ENCODE measurements around the gene CASZ1.

The CASZ1 gene

GRCh38 chr1:10635085-10635896, 161.2 kb downstream of the CASZ1 start:
- DNase-seq, result no peak

- DNase-seq, result no peak
These were observed 161.9 kb downstream of the CASZ1 start for GRCh38 chr1:10634428-10635084.

- no peak for DNase-seq
These were observed 162.4 kb downstream of the CASZ1 start for GRCh38 chr1:10634075-10634427.

GRCh38 chr1:10633416-10633815, 163.0 kb downstream of the CASZ1 start:
- no peak for DNase-seq

GRCh38 chr1:10632691-10633090, 163.8 kb downstream of the CASZ1 start:
- no peak for DNase-seq

- no peak for DNase-seq
These were observed 164.4 kb downstream of the CASZ1 start for GRCh38 chr1:10631811-10632593.

- DNase-seq, result no peak
These were observed 165.2 kb downstream of the CASZ1 start for GRCh38 chr1:10631121-10631810.

- DNase-seq, result no peak
These were observed 165.8 kb downstream of the CASZ1 start for GRCh38 chr1:10630661-10631120.

GRCh38 chr1:10629816-10630571, 166.5 kb downstream of the CASZ1 start:
- DNase-seq, result no peak

- no peak for DNase-seq
These were observed 167.2 kb downstream of the CASZ1 start for GRCh38 chr1:10629091-10629815.

- DNase-seq, result no peak
These were observed 167.8 kb downstream of the CASZ1 start for GRCh38 chr1:10628685-10629084.

GRCh38 chr1:10626791-10627410, 169.5 kb downstream of the CASZ1 start:
- no peak for DNase-seq

- DNase-seq, result no peak
These were observed 170.2 kb downstream of the CASZ1 start for GRCh38 chr1:10626131-10626731.

GRCh38 chr1:10625554-10625953, 170.9 kb downstream of the CASZ1 start:
- DNase-seq, result no peak

GRCh38 chr1:10625076-10625475, 171.4 kb downstream of the CASZ1 start:
- DNase-seq, result no peak

GRCh38 chr1:10624256-10625050, 172.0 kb downstream of the CASZ1 start:
- DNase-seq, result no peak

GRCh38 chr1:10623686-10624145, 172.7 kb downstream of the CASZ1 start:
- no peak for DNase-seq

- DNase-seq, result no peak
These were observed 173.3 kb downstream of the CASZ1 start for GRCh38 chr1:10622910-10623685.

GRCh38 chr1:10621906-10622305, 174.5 kb downstream of the CASZ1 start:
- DNase-seq, result no peak
